Measurements from ENCODE around the gene RAB31.
A peak's percentile ranks its signal among the peaks of the same experiment; 100 is the strongest.

RAB31 gene

GRCh38 chr18:9808295-9809241 lies 100.5 kb downstream of the RAB31 start:
- Histone ChIP-seq H2BK5ac (ENCODE audit: low read length) (no peak overlapping the region), H2BK120ac (ENCODE audit: low read depth, low read length) (no peak overlapping the region), H4K8ac (ENCODE audit: low read depth, low read length) (no peak overlapping the region), H3K36me3 (replicated peaks in 1 of 2; ENCODE audit: control insufficient read depth in 2 of 2, insufficient read depth in 2 of 2, low read length in 2 of 2) (peaks cover 0 to 3% of the 10 kb centered on the region in 2 donors), H3K27ac (replicated peaks; ENCODE audit: low read length) (no peak overlapping the region), H3K4me1 (ENCODE audit: control insufficient read depth in 2 of 2, insufficient read depth in 1 of 2, low read depth in 1 of 2, low read length in 2 of 2) (peaks cover 16 to 36% of the 10 kb centered on the region in 2 donors), H3K23ac (ENCODE audit: low read depth, low read length, poor library complexity) (no peak overlapping the region), H3K4me3 (ENCODE audit: low read length in 2 of 2) (no peak overlapping the region), H3K4ac (ENCODE audit: low read length) (no peak overlapping the region), H4K91ac (ENCODE audit: low read depth, low read length, poor library complexity) (no peak overlapping the region), H3K9ac (ENCODE audit: low read depth, low read length, poor library complexity) (no peak overlapping the region), H3K9me3 (replicated peaks in 1 of 2; ENCODE audit: control insufficient read depth in 2 of 2, insufficient read depth in 1 of 2, low read depth in 1 of 2, low read length in 2 of 2) (peaks cover 4 to 11% of the 10 kb centered on the region in 2 donors), H2BK12ac (ENCODE audit: low read length) (no peak overlapping the region), H3K79me1 (ENCODE audit: low read depth, low read length) (no peaks in the 10 kb centered on the region), H3K4me2 (ENCODE audit: insufficient read depth, low read length, poor library complexity, severe bottlenecking) (no peak overlapping the region), H3K27me3 (ENCODE audit: control insufficient read depth in 3 of 3, insufficient read depth in 3 of 3, low read depth in 1 of 3, low read length in 3 of 3) (no peaks in the 10 kb centered on the region), H3K18ac (ENCODE audit: low read length) (no peak overlapping the region), H2AFZ (ENCODE audit: low read length) (no peak overlapping the region), H2AK5ac (ENCODE audit: low read depth, low read length) (no peak overlapping the region), H2BK15ac (ENCODE audit: low read length) (no peak overlapping the region), H3K14ac (ENCODE audit: low read length) (no peak overlapping the region)
- WGBS, 2 donors (ENCODE audit: extremely low coverage in 2 of 2, insufficient read length in 2 of 2, insufficient replicate concordance in 1 of 2), result no CpG with 5 or more reads among the region's 21 CpGs
- peak; percentile 62 for DNase-seq (ENCODE audit: low spot score)

GRCh38 chr18:9809697-9810096 lies 101.6 kb downstream of the RAB31 start:
- H4K91ac ChIP-seq (ENCODE audit: low read depth, low read length, poor library complexity), result no peak overlapping the region

DNA sequence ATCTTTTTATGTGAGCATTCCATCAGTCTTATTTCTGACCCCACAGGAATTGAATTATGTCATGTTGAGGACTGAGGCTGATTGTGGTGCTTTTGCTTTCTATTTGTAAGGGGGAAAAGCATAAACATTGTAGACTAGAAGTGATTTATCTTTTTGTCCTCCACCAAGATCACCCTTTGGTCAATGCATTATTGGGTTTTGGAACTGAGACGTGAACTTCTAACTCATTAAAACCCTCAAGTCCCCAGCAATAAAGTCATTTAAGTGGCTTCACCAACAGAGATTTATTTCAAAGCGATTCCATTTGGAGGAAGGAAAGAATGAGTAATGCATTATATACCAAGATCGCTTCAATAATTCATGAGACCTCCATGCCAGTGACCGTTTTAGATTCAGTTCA lies 102.2 kb downstream of the RAB31 start:
- Histone ChIP-seq H3K9ac (ENCODE audit: low read depth, low read length, poor library complexity) (no peak overlapping the region), H3K18ac (ENCODE audit: low read length) (no peak overlapping the region), H3K27ac (replicated peaks; ENCODE audit: low read length) (no peak overlapping the region), H3K79me1 (ENCODE audit: low read depth, low read length) (no peaks in the 10 kb centered on the region), H3K9me3 (replicated peaks in 1 of 2; ENCODE audit: control insufficient read depth in 2 of 2, insufficient read depth in 1 of 2, low read depth in 1 of 2, low read length in 2 of 2) (peaks cover 2 to 3% of the 10 kb centered on the region in 2 donors), H4K8ac (ENCODE audit: low read depth, low read length) (no peak overlapping the region), H2BK15ac (ENCODE audit: low read length) (no peak overlapping the region), H2BK12ac (ENCODE audit: low read length) (no peak overlapping the region), H2AFZ (ENCODE audit: low read length) (no peak overlapping the region), H4K91ac (ENCODE audit: low read depth, low read length, poor library complexity) (no peak overlapping the region), H3K36me3 (replicated peaks in 1 of 2; ENCODE audit: control insufficient read depth in 2 of 2, insufficient read depth in 2 of 2, low read length in 2 of 2) (peaks cover 0 to 8% of the 10 kb centered on the region in 2 donors), H2BK5ac (ENCODE audit: low read length) (no peak overlapping the region), H3K4me1 (ENCODE audit: control insufficient read depth in 2 of 2, insufficient read depth in 1 of 2, low read depth in 1 of 2, low read length in 2 of 2) (peaks cover 10 to 29% of the 10 kb centered on the region in 2 donors), H2AK5ac (ENCODE audit: low read depth, low read length) (no peak overlapping the region), H3K27me3 (ENCODE audit: control insufficient read depth in 3 of 3, insufficient read depth in 3 of 3, low read depth in 1 of 3, low read length in 3 of 3) (no peaks in the 10 kb centered on the region), H2BK120ac (ENCODE audit: low read depth, low read length) (no peak overlapping the region), H3K4me3 (ENCODE audit: low read length in 2 of 2) (no peak overlapping the region), H3K23ac (ENCODE audit: low read depth, low read length, poor library complexity) (no peak overlapping the region), H3K14ac (ENCODE audit: low read length) (no peak overlapping the region), H3K4ac (ENCODE audit: low read length) (no peak overlapping the region), H3K4me2 (ENCODE audit: insufficient read depth, low read length, poor library complexity, severe bottlenecking) (no peak overlapping the region)
- no peak for DNase-seq (ENCODE audit: low spot score)
- no CpG with 5 or more reads among the region's 4 CpGs for WGBS, 2 donors (ENCODE audit: extremely low coverage in 2 of 2, insufficient read length in 2 of 2, insufficient replicate concordance in 1 of 2)

More at GRCh38 chr18:9809697-9810096, 101.6 kb downstream of the RAB31 start:
- Histone ChIP-seq H4K8ac (ENCODE audit: low read depth, low read length) (no peak overlapping the region), H2BK5ac (ENCODE audit: low read length) (no peak overlapping the region), H3K36me3 (replicated peaks in 1 of 2; ENCODE audit: control insufficient read depth in 2 of 2, insufficient read depth in 2 of 2, low read length in 2 of 2) (peaks cover 0 to 6% of the 10 kb centered on the region in 2 donors), H3K4me3 (ENCODE audit: low read length in 2 of 2) (no peak overlapping the region), H3K14ac (ENCODE audit: low read length) (no peak overlapping the region), H3K9ac (ENCODE audit: low read depth, low read length, poor library complexity) (no peak overlapping the region), H3K4me2 (ENCODE audit: insufficient read depth, low read length, poor library complexity, severe bottlenecking) (no peak overlapping the region), H2BK12ac (ENCODE audit: low read length) (no peak overlapping the region), H2BK15ac (ENCODE audit: low read length) (no peak overlapping the region), H3K27ac (replicated peaks; ENCODE audit: low read length) (no peak overlapping the region), H2AFZ (ENCODE audit: low read length) (no peak overlapping the region), H3K23ac (ENCODE audit: low read depth, low read length, poor library complexity) (no peak overlapping the region), H3K4ac (ENCODE audit: low read length) (no peak overlapping the region), H3K18ac (ENCODE audit: low read length) (no peak overlapping the region), H3K27me3 (ENCODE audit: control insufficient read depth in 3 of 3, insufficient read depth in 3 of 3, low read depth in 1 of 3, low read length in 3 of 3) (no peaks in the 10 kb centered on the region), H3K79me1 (ENCODE audit: low read depth, low read length) (no peaks in the 10 kb centered on the region), H3K9me3 (replicated peaks in 1 of 2; ENCODE audit: control insufficient read depth in 2 of 2, insufficient read depth in 1 of 2, low read depth in 1 of 2, low read length in 2 of 2) (peaks cover 4 to 8% of the 10 kb centered on the region in 2 donors), H3K4me1 (ENCODE audit: control insufficient read depth in 2 of 2, insufficient read depth in 1 of 2, low read depth in 1 of 2, low read length in 2 of 2) (peaks cover 10 to 29% of the 10 kb centered on the region in 2 donors), H2AK5ac (ENCODE audit: low read depth, low read length) (no peak overlapping the region), H2BK120ac (ENCODE audit: low read depth, low read length) (no peak overlapping the region)
- no CpG with 5 or more reads among the region's 6 CpGs for WGBS, 2 donors (ENCODE audit: extremely low coverage in 2 of 2, insufficient read length in 2 of 2, insufficient replicate concordance in 1 of 2)
- DNase-seq (ENCODE audit: low spot score), result no peak

- Histone ChIP-seq H3K27ac (replicated peaks; ENCODE audit: low read length) (no peak overlapping the region), H2AFZ (ENCODE audit: low read length) (no peak overlapping the region), H3K4ac (ENCODE audit: low read length) (no peak overlapping the region), H3K9me3 (replicated peaks in 1 of 2; ENCODE audit: control insufficient read depth in 2 of 2, insufficient read depth in 1 of 2, low read depth in 1 of 2, low read length in 2 of 2) (peaks cover 0 to 1% of the 10 kb centered on the region in 2 donors), H3K4me3 (ENCODE audit: low read length in 2 of 2) (no peak overlapping the region), H3K36me3 (replicated peaks in 1 of 2; ENCODE audit: control insufficient read depth in 2 of 2, insufficient read depth in 2 of 2, low read length in 2 of 2) (peaks cover 0 to 10% of the 10 kb centered on the region in 2 donors), H3K9ac (ENCODE audit: low read depth, low read length, poor library complexity) (no peak overlapping the region), H2BK120ac (ENCODE audit: low read depth, low read length) (no peak overlapping the region), H3K4me1 (ENCODE audit: control insufficient read depth in 2 of 2, insufficient read depth in 1 of 2, low read depth in 1 of 2, low read length in 2 of 2) (peaks cover 10 to 29% of the 10 kb centered on the region in 2 donors), H2BK12ac (ENCODE audit: low read length) (no peak overlapping the region), H2AK5ac (ENCODE audit: low read depth, low read length) (no peak overlapping the region), H3K27me3 (ENCODE audit: control insufficient read depth in 3 of 3, insufficient read depth in 3 of 3, low read depth in 1 of 3, low read length in 3 of 3) (no peaks in the 10 kb centered on the region), H3K79me1 (ENCODE audit: low read depth, low read length) (no peaks in the 10 kb centered on the region), H3K23ac (ENCODE audit: low read depth, low read length, poor library complexity) (no peak overlapping the region), H2BK15ac (ENCODE audit: low read length) (no peak overlapping the region), H4K8ac (ENCODE audit: low read depth, low read length) (no peak overlapping the region), H2BK5ac (ENCODE audit: low read length) (no peak overlapping the region), H3K18ac (ENCODE audit: low read length) (no peak overlapping the region), H3K14ac (ENCODE audit: low read length) (no peak overlapping the region), H4K91ac (ENCODE audit: low read depth, low read length, poor library complexity) (no peak overlapping the region), H3K4me2 (ENCODE audit: insufficient read depth, low read length, poor library complexity, severe bottlenecking) (no peak overlapping the region)
- WGBS, 2 donors (ENCODE audit: extremely low coverage in 2 of 2, insufficient read length in 2 of 2, insufficient replicate concordance in 1 of 2), result no CpG with 5 or more reads among the region's 14 CpGs
- no peak for DNase-seq (ENCODE audit: low spot score)
Observed at GRCh38 chr18:9810994-9811705, 103.0 kb downstream of the RAB31 start.
